Testis (tissue), 3 donors: ENCODE results near the gene WTAP. TPM values are rescaled to one million over a fixed set of nuclear protein-coding genes. Genes with fewer than 3 reads are reported as not detected.

Experiments used
- DNase-seq: peaks from one replicate; pipeline ENCODE4 v3.0.0-alpha.2; 2019
- H3K27ac ChIP-seq, 2 donors: fragments of 200-600 bp; sonication (generic); one replicate each; pipeline ENCODE4 v1.5.1; 2019
- H3K27me3 ChIP-seq: fragments of 200-600 bp; sonication (generic); one replicate; pipeline ENCODE4 v1.5.1; 2019
- H3K36me3 ChIP-seq: fragments of 200-600 bp; sonication (generic); one replicate; pipeline ENCODE4 v1.5.1; 2017; ENCODE audit warnings: low read depth; ENCODE audit errors: missing control alignments
- H3K4me1 ChIP-seq: fragments of 200-600 bp; sonication (generic); one replicate; pipeline ENCODE4 v1.5.1; 2019
- H3K4me3 ChIP-seq, 2 donors: fragments of 200-600 bp; sonication (generic); one replicate each; pipeline ENCODE4 v1.5.1; 2017 to 2019
- H3K9me3 ChIP-seq: fragments of 200-600 bp; sonication (generic); one replicate; pipeline ENCODE4 v1.5.1; 2017
- CTCF ChIP-seq, 3 experiments: fragments of 450-650 bp in 2 of 3; fragments of 200-600 bp in 1 of 3; sonication (generic) in 1 of 3; IDR thresholded peaks; one replicate each; pipeline ENCODE4 v1.5.1; 2016 to 2019; ENCODE audit warnings: antibody characterized with exemption in 3 of 3, mild to moderate bottlenecking in 2 of 3, moderate library complexity in 1 of 3
- POLR2A ChIP-seq: fragments of 450-650 bp; IDR thresholded peaks from one replicate; pipeline ENCODE4 v1.6.1; 2017; ENCODE audit warnings: antibody characterized with exemption, mild to moderate bottlenecking, moderate library complexity
- WGBS, 2 donors: methylation state at CpG; one replicate each; pipeline ENCODE4 v1.1.5; 2018; 5-methylcytosine and 5-hydroxymethylcytosine counted together
- intact Hi-C: fragments of 100-400 bp; cut with DNase I; formaldehyde crosslinking; loops from one replicate; pipeline ENCODE4 v1.15.1; 2023; ENCODE audit warnings: low total_unique reads
- polyA plus RNA-seq: library from polyadenylated mRNA; stranded (reverse); fragments of 350-450 nt; fragmentation: Illumina TruSeq; extraction: RNeasy Lipid Tissue Mini Kit (QIAGEN cat#74804); gene quantifications from one replicate; pipeline ENCODE4 v1.2.3, GENCODE V29; 2014; ENCODE audit warnings: low read depth, low replicate concordance; ENCODE audit not compliant: insufficient read depth
- total RNA-seq, 2 donors: library from RNA; depleted of rRNA; stranded (reverse); fragments of >200 nt; gene quantifications; one replicate each; pipeline ENCODE4 v1.2.3, GENCODE V29; 2016

The WTAP gene
- total and polyA plus RNA-seq, 3 donors from 2014 or later: 76.7 to 91.2 (median 88.0) TPM

- 80 to 87% methylated on average over 3 of the region's 3 CpGs for WGBS, 2 donors
- no peak overlapping the region for H3K27ac ChIP-seq
- no peak for DNase-seq
- no peak for TF ChIP-seq POLR2A
- TF ChIP-seq CTCF (IDR thresholded peaks at IDR 0.05): no peak
- intact Hi-C loops: no loop called here
- H3K9me3 ChIP-seq: no peaks in the 10 kb centered on the region
- no peaks in the 10 kb centered on the region for H3K4me1 ChIP-seq
- no peaks in the 10 kb centered on the region for H3K27me3 ChIP-seq
- no peaks in the 10 kb centered on the region for H3K36me3 ChIP-seq
- no peak overlapping the region for H3K4me3 ChIP-seq
Measured at GRCh38 chr6:159751448-159751847, 24.1 kb downstream of the WTAP start.

- H3K9me3 ChIP-seq: no peaks in the 10 kb centered on the region
- H3K4me3 ChIP-seq: no peak overlapping the region
- WGBS, 2 donors: 88 to 89% methylated on average over 6 of the region's 6 CpGs
- H3K4me1 ChIP-seq: no peaks in the 10 kb centered on the region
- TF ChIP-seq POLR2A (no peak), CTCF (IDR thresholded peaks at IDR 0.05) (no peak)
- intact Hi-C loops: no loop called here
- no peaks in the 10 kb centered on the region for H3K36me3 ChIP-seq
- no peaks in the 10 kb centered on the region for H3K27me3 ChIP-seq
- no peak for DNase-seq
- H3K27ac ChIP-seq: no peak overlapping the region
Measured at GRCh38 chr6:159753081-159753872, 26.0 kb downstream of the WTAP start.

GRCh38 chr6:159754401-159754800 is 27.1 kb downstream of the WTAP start:
- Histone ChIP-seq H3K4me3 (no peak overlapping the region), H3K27me3 (no peaks in the 10 kb centered on the region), H3K4me1 (no peaks in the 10 kb centered on the region), H3K27ac (no peak overlapping the region), H3K9me3 (no peaks in the 10 kb centered on the region), H3K36me3 (no peaks in the 10 kb centered on the region)
- 75 to 82% methylated on average over 2 of the region's 2 CpGs for WGBS, 2 donors
- no peak for DNase-seq
- intact Hi-C loops: no loop called here
- no peak for TF ChIP-seq POLR2A
- TF ChIP-seq CTCF (IDR thresholded peaks at IDR 0.05): no peak

- H3K9me3 ChIP-seq: no peaks in the 10 kb centered on the region
- no peak for DNase-seq
- 65 to 69% methylated on average over 15 of the region's 15 CpGs for WGBS, 2 donors
- intact Hi-C loops: no loop called here
- H3K4me1 ChIP-seq: peaks cover under 1% of the 10 kb centered on the region
- H3K27me3 ChIP-seq: no peaks in the 10 kb centered on the region
- no peak overlapping the region for H3K4me3 ChIP-seq
- no peak overlapping the region for H3K27ac ChIP-seq
- no peaks in the 10 kb centered on the region for H3K36me3 ChIP-seq
- no peak for TF ChIP-seq CTCF (IDR thresholded peaks at IDR 0.05)
- TF ChIP-seq POLR2A: no peak
Measured at GRCh38 chr6:159754959-159755914, 27.9 kb downstream of the WTAP start.
